Esophagus muscularis mucosa (tissue), 4 donors: ENCODE data around the gene EEF1E1. TPM values are rescaled to one million over a fixed set of nuclear protein-coding genes. Genes with fewer than 3 reads are reported as not detected.
A peak's percentile ranks its signal among the peaks of the same experiment; 100 is the strongest.

Source experiments
- DNase-seq: peaks from one replicate; pipeline ENCODE4 v3.0.0-alpha.2; 2017; ENCODE audit errors: extremely low spot score
- H3K27ac ChIP-seq, 4 donors: fragments of 200-600 bp; sonication (generic); replicated peaks in 1 of 4; 1 replicate in 3 of 4; 2 replicates in 1 of 4; pipeline ENCODE4 v1.5.1; 2016 to 2019; ENCODE audit warnings: mild to moderate bottlenecking in 1 of 4
- H3K27me3 ChIP-seq, 4 donors: fragments of 200-600 bp; sonication (generic); one replicate each; pipeline versions ENCODE4 v1.5.1 to v1.6.0; 2016 to 2019
- H3K36me3 ChIP-seq, 4 donors: fragments of 200-600 bp; sonication (generic); one replicate each; pipeline ENCODE4 v1.5.1; 2016 to 2019
- H3K4me1 ChIP-seq, 4 donors: fragments of 200-600 bp; sonication (generic); one replicate each; pipeline ENCODE4 v1.5.1; 2016 to 2019
- H3K4me3 ChIP-seq, 4 donors: fragments of 200-600 bp; sonication (generic); 1 replicate in 2 of 4; 2 replicates in 2 of 4; pipeline ENCODE4 v1.5.1; 2016 to 2019; ENCODE audit warnings: mild to moderate bottlenecking in 4 of 4, moderate library complexity in 1 of 4
- H3K9me3 ChIP-seq, 4 donors: fragments of 200-600 bp; sonication (generic); 1 replicate in 3 of 4; 2 replicates in 1 of 4; pipeline ENCODE4 v1.5.1; 2016 to 2019
- CTCF ChIP-seq, 3 experiments: fragments of 200-600 bp in 2 of 3; fragments of 450-650 bp in 1 of 3; sonication (generic) in 2 of 3; IDR thresholded peaks; one replicate each; pipeline ENCODE4 v1.5.1; 2017 to 2019; ENCODE audit warnings: antibody characterized with exemption in 3 of 3, mild to moderate bottlenecking in 2 of 3, moderate library complexity in 1 of 3
- EP300 ChIP-seq: sonication (generic); formaldehyde crosslinking; IDR thresholded peaks from one replicate; pipeline ENCODE4 v1.6.1; 2017; ENCODE audit warnings: antibody characterized with exemption
- POLR2A ChIP-seq: fragments of 450-650 bp; IDR thresholded peaks from one replicate; pipeline ENCODE4 v1.6.1; 2017; ENCODE audit warnings: antibody characterized with exemption, moderate library complexity, mild to moderate bottlenecking, low read depth
- POLR2AphosphoS5 ChIP-seq, 2 donors: sonication (generic); formaldehyde crosslinking; IDR thresholded peaks; one replicate each; pipeline ENCODE4 v1.6.1; 2017; ENCODE audit warnings: antibody characterized with exemption in 2 of 2
- WGBS: methylation state at CpG from one replicate; pipeline ENCODE4 v1.1.5; 2018; 5-methylcytosine and 5-hydroxymethylcytosine counted together
- intact Hi-C: fragments of 100-400 bp; cut with DNase I; formaldehyde crosslinking; loops from one replicate; pipeline ENCODE4 v1.15.1; 2023
- total RNA-seq, 4 donors: library from RNA; depleted of rRNA; stranded (reverse); fragments of >200 nt; gene quantifications; one replicate each; pipeline versions ENCODE4 v1.1.0 to v1.2.1, GENCODE V29; 2016

Gene EEF1E1
- total RNA-seq, 4 donors from 2014 or later, result 25.2 to 45.2 (median 37.1) TPM

DNA sequence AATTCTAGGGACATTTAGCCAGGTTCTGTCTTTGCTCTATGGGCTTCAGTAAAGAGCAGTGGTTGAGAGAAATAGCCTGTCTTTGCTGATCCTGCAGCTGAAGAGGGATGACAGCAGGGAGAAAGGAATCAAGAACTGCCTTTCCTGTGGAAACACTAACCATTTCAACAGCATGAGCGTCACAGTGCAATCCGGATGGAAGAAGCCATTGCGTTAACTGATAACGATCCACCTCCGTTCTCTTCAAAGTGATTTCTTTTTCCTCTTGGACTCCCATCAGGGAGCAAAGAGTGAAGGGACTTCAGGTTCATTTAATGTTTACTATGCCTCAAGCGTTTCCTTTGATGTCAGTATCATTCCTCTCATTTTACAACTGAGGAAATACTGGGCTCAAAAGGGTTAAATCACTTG lies 35.2 kb upstream of the EEF1E1 start:
- no peaks in the 10 kb centered on the region for H3K9me3 ChIP-seq
- H3K4me1 ChIP-seq, result no peaks in the 10 kb centered on the region
- no peaks in the 10 kb centered on the region for H3K36me3 ChIP-seq
- no peak for DNase-seq
- 58% methylated on average over 6 of the region's 6 CpGs for WGBS
- no peak overlapping the region for H3K4me3 ChIP-seq
- TF ChIP-seq POLR2AphosphoS5 (IDR thresholded peaks at IDR 0.05) (no peak), EP300 (no peak), CTCF (IDR thresholded peaks at IDR 0.05) (no peak), POLR2A (no peak)
- intact Hi-C loops, result no loop called here
- H3K27ac ChIP-seq, result no peak overlapping the region
- peaks cover 0 to 9% (median 0%) of the 10 kb centered on the region in 4 donors for H3K27me3 ChIP-seq

DNA sequence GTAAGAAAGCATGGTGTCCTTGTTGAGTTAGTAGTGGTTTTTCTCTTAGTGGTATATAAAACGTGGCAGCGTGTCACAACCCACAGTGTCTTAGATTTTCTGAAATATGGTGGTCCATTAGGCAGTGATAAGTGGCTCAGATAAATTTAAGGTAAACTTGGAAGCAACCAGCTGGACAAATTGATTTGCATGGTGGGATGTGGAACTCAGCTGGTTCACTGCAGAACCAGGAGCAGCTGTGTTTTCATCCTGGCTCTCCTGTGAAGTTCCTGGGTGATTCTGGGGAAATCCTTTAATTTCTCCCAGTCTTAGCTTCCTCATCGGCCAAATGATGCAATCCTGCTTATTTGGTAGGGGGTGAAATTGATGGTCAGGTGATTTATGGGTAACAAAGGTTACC lies 32.9 kb upstream of the EEF1E1 start:
- 77% methylated on average over 3 of the region's 3 CpGs for WGBS
- Histone ChIP-seq H3K9me3 (no peaks in the 10 kb centered on the region), H3K27ac (no peak overlapping the region), H3K27me3 (peaks cover 0 to 23% (median 0%) of the 10 kb centered on the region in 4 donors), H3K4me1 (no peaks in the 10 kb centered on the region), H3K36me3 (no peaks in the 10 kb centered on the region), H3K4me3 (no peak overlapping the region)
- DNase-seq, result no peak
- intact Hi-C loops, result no loop called here
- no peak for TF ChIP-seq CTCF (IDR thresholded peaks at IDR 0.05)
- TF ChIP-seq POLR2A, result no peak
- TF ChIP-seq EP300, result no peak
- TF ChIP-seq POLR2AphosphoS5 (IDR thresholded peaks at IDR 0.05), result no peak

- no peak overlapping the region for H3K27ac ChIP-seq
- no peaks in the 10 kb centered on the region for H3K4me1 ChIP-seq
- WGBS, result 80% methylated on average over 6 of the region's 6 CpGs
- no peaks in the 10 kb centered on the region for H3K9me3 ChIP-seq
- H3K36me3 ChIP-seq, result no peaks in the 10 kb centered on the region
- peaks cover 0 to 23% (median 0%) of the 10 kb centered on the region in 4 donors for H3K27me3 ChIP-seq
- TF ChIP-seq EP300 (no peak), CTCF (IDR thresholded peaks at IDR 0.05) (no peak), POLR2A (no peak), POLR2AphosphoS5 (IDR thresholded peaks at IDR 0.05) (no peak)
- H3K4me3 ChIP-seq, result no peak overlapping the region
- intact Hi-C loops, result loop anchor here (5.0 kb wide), 1 partner anchor 85 kb away; no protein-coding TSS in a partner anchor
- no peak for DNase-seq
Measured at GRCh38 chr6:8132130-8132529, 29.8 kb upstream of the EEF1E1 start.

DNA sequence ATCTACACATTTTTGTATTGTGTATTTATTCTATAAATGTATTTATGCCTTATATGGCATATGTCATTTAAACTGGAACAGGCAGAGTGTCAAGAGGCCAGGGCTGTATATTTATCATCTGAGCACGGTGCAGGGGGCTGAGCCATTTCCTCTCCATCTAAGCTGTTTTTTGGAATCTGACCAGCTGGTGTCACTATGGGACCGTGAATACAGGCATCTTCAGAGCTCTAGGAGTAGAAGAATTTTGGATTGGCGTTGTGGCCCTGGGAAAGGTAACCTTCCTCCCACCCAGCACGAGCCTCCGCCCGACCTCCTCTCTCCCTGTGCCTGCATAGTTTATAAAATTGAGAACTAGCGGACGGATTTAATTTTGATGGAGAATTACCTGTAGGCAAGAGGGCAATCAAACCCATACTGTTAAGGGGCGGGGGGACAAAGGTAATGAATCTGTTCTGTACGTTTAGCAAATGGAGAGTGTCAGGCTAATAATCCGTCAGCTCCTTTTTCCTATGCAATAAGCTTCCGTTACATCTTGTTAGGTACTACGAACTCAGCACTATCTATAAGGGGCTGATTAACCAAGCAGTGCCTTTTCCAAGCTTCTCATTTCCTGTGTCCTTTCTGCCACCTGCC lies 29.0 kb upstream of the EEF1E1 start:
- Histone ChIP-seq H3K36me3 (no peaks in the 10 kb centered on the region), H3K9me3 (no peaks in the 10 kb centered on the region), H3K4me3 (no peak overlapping the region), H3K4me1 (no peaks in the 10 kb centered on the region), H3K27me3 (peaks cover 0 to 23% (median 0%) of the 10 kb centered on the region in 4 donors), H3K27ac (no peak overlapping the region)
- intact Hi-C loops, result loop anchor here (5.0 kb wide), 1 partner anchor 86 kb away; no protein-coding TSS in a partner anchor
- 25% methylated on average over 13 of the region's 13 CpGs for WGBS
- TF ChIP-seq CTCF (IDR thresholded peaks at IDR 0.05), result peak in 1 of 3 experiments; percentile 12
- no peak for TF ChIP-seq EP300
- TF ChIP-seq POLR2A, result no peak
- no peak for TF ChIP-seq POLR2AphosphoS5 (IDR thresholded peaks at IDR 0.05)
- no peak for DNase-seq

DNA sequence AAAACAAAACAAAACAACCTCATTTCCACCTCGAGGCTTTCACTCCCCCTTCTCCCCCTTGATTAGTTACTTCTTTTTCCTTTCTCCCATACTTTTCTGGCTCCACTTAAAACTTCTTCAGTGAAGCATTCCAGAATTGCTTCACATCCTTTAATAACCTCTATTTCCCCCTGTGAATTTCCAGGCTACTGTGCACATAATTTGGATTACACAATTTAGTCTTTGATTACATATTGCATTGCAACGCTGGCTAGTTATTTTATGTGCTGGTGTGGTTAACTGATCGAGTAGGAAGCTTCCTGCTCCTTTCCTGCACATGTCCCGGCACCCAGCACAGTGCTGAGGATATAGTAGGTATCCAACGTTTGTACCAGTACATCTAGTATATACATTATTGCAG lies 28.1 kb upstream of the EEF1E1 start:
- H3K9me3 ChIP-seq, result no peaks in the 10 kb centered on the region
- 56% methylated on average over 5 of the region's 5 CpGs for WGBS
- H3K36me3 ChIP-seq, result no peaks in the 10 kb centered on the region
- intact Hi-C loops, result loop anchor here (5.0 kb wide), 1 partner anchor 87 kb away; no protein-coding TSS in a partner anchor
- peaks cover 0 to 23% (median 0%) of the 10 kb centered on the region in 4 donors for H3K27me3 ChIP-seq
- TF ChIP-seq POLR2A (no peak), CTCF (IDR thresholded peaks at IDR 0.05) (no peak), EP300 (no peak), POLR2AphosphoS5 (IDR thresholded peaks at IDR 0.05) (no peak)
- DNase-seq, result no peak
- no peaks in the 10 kb centered on the region for H3K4me1 ChIP-seq
- no peak overlapping the region for H3K4me3 ChIP-seq
- H3K27ac ChIP-seq, result no peak overlapping the region
